Liver (tissue), 9 donors: Measurements from ENCODE around the gene ANTXR1. TPM values are rescaled to one million over a fixed set of nuclear protein-coding genes. Genes with fewer than 3 reads are reported as not detected.

Source experiments
- DNase-seq: peaks from one replicate; pipeline ENCODE4 v3.0.0-alpha.2; 2017; ENCODE audit warnings: low spot score
- H3K27ac ChIP-seq, 2 donors: one replicate each; pipeline ENCODE4 v1.7.0; 2013; ENCODE audit warnings: inconsistent platforms in 2 of 2, low read length in 2 of 2, control low read depth in 1 of 2, low read depth in 1 of 2, mild to moderate bottlenecking in 1 of 2
- H3K27me3 ChIP-seq, 4 donors: one replicate each; pipeline versions ENCODE4 v1.6.1 to v1.7.0; 2013; ENCODE audit warnings: low read length in 3 of 4, inconsistent platforms in 1 of 4, mild to moderate bottlenecking in 1 of 4, moderate library complexity in 1 of 4; ENCODE audit not compliant: control insufficient read depth in 4 of 4, insufficient read depth in 4 of 4
- H3K36me3 ChIP-seq, 4 donors: one replicate each; pipeline versions ENCODE4 v1.6.1 to v1.7.0; 2013; ENCODE audit warnings: low read length in 3 of 4, mild to moderate bottlenecking in 3 of 4, low read depth in 1 of 4, moderate library complexity in 1 of 4; ENCODE audit not compliant: control insufficient read depth in 4 of 4, insufficient read depth in 3 of 4
- H3K4me1 ChIP-seq, 4 donors: one replicate each; pipeline versions ENCODE4 v1.6.1 to v1.7.0; 2013; ENCODE audit warnings: low read length in 3 of 4, mild to moderate bottlenecking in 3 of 4, moderate library complexity in 1 of 4; ENCODE audit not compliant: control insufficient read depth in 4 of 4, insufficient read depth in 4 of 4
- H3K4me3 ChIP-seq, 3 donors: one replicate each; pipeline versions ENCODE4 v1.6.1 to v1.7.0; 2013; ENCODE audit warnings: low read length in 3 of 3, control low read depth in 1 of 3, low read depth in 1 of 3, mild to moderate bottlenecking in 1 of 3
- H3K9ac ChIP-seq, 2 donors: one replicate each; pipeline ENCODE4 v1.7.0; 2013; ENCODE audit warnings: low read length in 2 of 2, mild to moderate bottlenecking in 2 of 2, moderate library complexity in 2 of 2, control low read depth in 1 of 2, low read depth in 1 of 2
- H3K9me3 ChIP-seq, 4 donors: one replicate each; pipeline versions ENCODE4 v1.6.1 to v1.7.0; 2013; ENCODE audit warnings: low read length in 3 of 4; ENCODE audit not compliant: control insufficient read depth in 4 of 4
- CTCF ChIP-seq: fragments of 150-350 bp; IDR thresholded peaks from 2 replicates; pipeline ENCODE4 v1.5.1; 2017; ENCODE audit warnings: improper control_type of control experiment, low read depth, low read length; ENCODE audit not compliant: missing input control
- EGR1 ChIP-seq, 2 donors: IDR thresholded peaks; 2 replicates each; pipeline ENCODE4 v1.6.1; 2016 to 2018; ENCODE audit warnings: antibody characterized with exemption in 2 of 2, low read depth in 2 of 2
- FOXA1 ChIP-seq: IDR thresholded peaks from 2 replicates; pipeline ENCODE4 v1.6.1; 2016; ENCODE audit warnings: antibody characterized with exemption
- FOXA2 ChIP-seq: IDR thresholded peaks from 2 replicates; pipeline ENCODE4 v1.6.1; 2016; ENCODE audit warnings: antibody characterized with exemption
- GABPA ChIP-seq, 2 donors: IDR thresholded peaks in 1 of 2; conservative IDR thresholded peaks in 1 of 2; 2 replicates each; pipeline ENCODE4 v1.6.1; 2016; ENCODE audit warnings: antibody characterized with exemption in 2 of 2, mild to moderate bottlenecking in 1 of 2, moderate library complexity in 1 of 2
- HNF4G ChIP-seq: IDR thresholded peaks from 2 replicates; pipeline ENCODE4 v1.6.1; 2016; ENCODE audit warnings: antibody characterized with exemption
- JUND ChIP-seq, 2 donors: IDR thresholded peaks; 2 replicates each; pipeline ENCODE4 v1.6.1; 2016; ENCODE audit warnings: antibody characterized with exemption in 2 of 2
- NR2F2 ChIP-seq: IDR thresholded peaks from 2 replicates; pipeline ENCODE4 v1.6.1; 2016; ENCODE audit warnings: antibody characterized with exemption
- RAD21 ChIP-seq, 2 donors: IDR thresholded peaks; 2 replicates each; pipeline ENCODE4 v1.6.1; 2016; ENCODE audit warnings: antibody characterized with exemption in 2 of 2, mild to moderate bottlenecking in 2 of 2
- REST ChIP-seq: IDR thresholded peaks from 2 replicates; pipeline ENCODE4 v1.6.1; 2016; ENCODE audit warnings: antibody characterized with exemption, mild to moderate bottlenecking
- RXRA ChIP-seq, 2 donors: IDR thresholded peaks; 2 replicates each; pipeline ENCODE4 v1.6.1; 2017 to 2018; ENCODE audit warnings: antibody characterized with exemption in 2 of 2, mild to moderate bottlenecking in 1 of 2
- SP1 ChIP-seq: IDR thresholded peaks from 2 replicates; pipeline ENCODE4 v1.6.1; 2018; ENCODE audit warnings: antibody characterized with exemption, mild to moderate bottlenecking
- TAF1 ChIP-seq: conservative IDR thresholded peaks from 2 replicates; pipeline ENCODE4 v1.6.1; 2016; ENCODE audit warnings: antibody characterized with exemption, mild to moderate bottlenecking
- YY1 ChIP-seq: IDR thresholded peaks from 2 replicates; pipeline ENCODE4 v1.6.1; 2016; ENCODE audit warnings: antibody characterized with exemption, mild to moderate bottlenecking
- WGBS: extraction: QIAGEN DNeasy Blood & Tissue Kit; methylation state at CpG from one replicate; pipeline ENCODE4 v1.1.7; 2013; 5-methylcytosine and 5-hydroxymethylcytosine counted together
- polyA plus RNA-seq, 2 donors: library from polyadenylated mRNA; stranded (reverse) in 1 of 2; unstranded in 1 of 2; fragments of 200-250 nt in 1 of 2; fragments of >200 nt in 1 of 2; fragmentation: Nextera tagmentation in 1 of 2; extraction: Ambion mirVana in 1 of 2; gene quantifications; one replicate each; pipeline versions ENCODE4 v1.2.1 to v1.2.3, GENCODE V29; 2013 to 2015
- total RNA-seq, 2 donors: library from RNA; depleted of rRNA; stranded (reverse); fragments of >200 nt; gene quantifications; one replicate each; pipeline ENCODE4 v1.2.3, GENCODE V29; 2014
- TF ChIP-seq, protein P1 (sequence below): IDR thresholded peaks from 2 replicates; pipeline ENCODE4 v1.6.1; 2016; ENCODE audit warnings: antibody characterized with exemption
- TF ChIP-seq, protein P2 (sequence below): IDR thresholded peaks from 2 replicates; pipeline ENCODE4 v1.6.1; 2016; ENCODE audit warnings: antibody characterized with exemption
- donor health status: healthy.
- donor health status: healthy.
- donor health status: healthy.
- donor health status: healthy.
- donor health status: healthy.

ANTXR1 gene
- total and polyA plus RNA-seq, 4 donors: 0.60 to 3.6 (median 1.8) TPM

GRCh38 chr2:69075486-69075885, 62.5 kb downstream of the ANTXR1 start:
- TF ChIP-seq JUND (IDR thresholded peaks at IDR 0.05) (no peak), CTCF (no peak), FOXA1 (no peak), REST (no peak), FOXA2 (no peak), TAF1 (no peak), RXRA (IDR thresholded peaks at IDR 0.05) (no peak), HNF4G (no peak)
- TF ChIP-seq, protein P1, sequence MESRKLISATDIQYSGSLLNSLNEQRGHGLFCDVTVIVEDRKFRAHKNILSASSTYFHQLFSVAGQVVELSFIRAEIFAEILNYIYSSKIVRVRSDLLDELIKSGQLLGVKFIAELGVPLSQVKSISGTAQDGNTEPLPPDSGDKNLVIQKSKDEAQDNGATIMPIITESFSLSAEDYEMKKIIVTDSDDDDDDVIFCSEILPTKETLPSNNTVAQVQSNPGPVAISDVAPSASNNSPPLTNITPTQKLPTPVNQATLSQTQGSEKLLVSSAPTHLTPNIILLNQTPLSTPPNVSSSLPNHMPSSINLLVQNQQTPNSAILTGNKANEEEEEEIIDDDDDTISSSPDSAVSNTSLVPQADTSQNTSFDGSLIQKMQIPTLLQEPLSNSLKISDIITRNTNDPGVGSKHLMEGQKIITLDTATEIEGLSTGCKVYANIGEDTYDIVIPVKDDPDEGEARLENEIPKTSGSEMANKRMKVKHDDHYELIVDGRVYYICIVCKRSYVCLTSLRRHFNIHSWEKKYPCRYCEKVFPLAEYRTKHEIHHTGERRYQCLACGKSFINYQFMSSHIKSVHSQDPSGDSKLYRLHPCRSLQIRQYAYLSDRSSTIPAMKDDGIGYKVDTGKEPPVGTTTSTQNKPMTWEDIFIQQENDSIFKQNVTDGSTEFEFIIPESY: no peak
- Histone ChIP-seq H3K9ac (no peak overlapping the region), H3K36me3 (no peaks in the 10 kb centered on the region), H3K4me3 (no peak overlapping the region), H3K9me3 (no peaks in the 10 kb centered on the region), H3K27ac (no peak overlapping the region), H3K4me1 (no peaks in the 10 kb centered on the region), H3K27me3 (no peaks in the 10 kb centered on the region)
- 80% methylated on average over 1 of the region's 1 CpG for WGBS
- DNase-seq: no peak

GRCh38 chr2:69076601-69077000, 63.6 kb downstream of the ANTXR1 start:
- Histone ChIP-seq H3K36me3 (no peaks in the 10 kb centered on the region), H3K27ac (no peak overlapping the region), H3K9ac (no peak overlapping the region), H3K27me3 (no peaks in the 10 kb centered on the region), H3K4me3 (no peak overlapping the region), H3K4me1 (no peaks in the 10 kb centered on the region), H3K9me3 (no peaks in the 10 kb centered on the region)
- WGBS: 85% methylated on average over 2 of the region's 2 CpGs
- DNase-seq: no peak
- TF ChIP-seq, protein P2, sequence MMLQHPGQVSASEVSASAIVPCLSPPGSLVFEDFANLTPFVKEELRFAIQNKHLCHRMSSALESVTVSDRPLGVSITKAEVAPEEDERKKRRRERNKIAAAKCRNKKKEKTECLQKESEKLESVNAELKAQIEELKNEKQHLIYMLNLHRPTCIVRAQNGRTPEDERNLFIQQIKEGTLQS: no peak
- TF ChIP-seq SP1 (no peak), EGR1 (IDR thresholded peaks at IDR 0.05; ENCODE audit: low read depth in 2 of 2) (no peak), CTCF (no peak), HNF4G (no peak), GABPA (IDR thresholded peaks at IDR 0.05 in 1 of 2, conservative IDR thresholded peaks at IDR 0.05 in 1 of 2) (no peak), JUND (IDR thresholded peaks at IDR 0.05) (no peak), RAD21 (IDR thresholded peaks at IDR 0.05) (no peak), REST (no peak), NR2F2 (no peak), TAF1 (no peak), YY1 (no peak)
- TF ChIP-seq, protein P1: no peak
